Stimulated activated CD4-positive, alpha-beta T cell treated with anti-CD3 and anti-CD28 coated beads, Interleukin-1b, Interleukin-23, amount 100 ng/mL, for 1 hour (primary cell): Measurements from ENCODE around the gene CYP2U1.
"Not testable (repeated sequence)": the region's sequence is repeated elsewhere in the genome, so short reads cannot be mapped to it uniquely, and the experiment has no call there.

ENCODE experiments used
- DNase-seq, 2 donors: peaks; one replicate each; pipeline ENCODE4 v3.0.0-alpha.2; 2020; ENCODE audit warnings: low read depth in 2 of 2

CYP2U1 gene

DNA sequence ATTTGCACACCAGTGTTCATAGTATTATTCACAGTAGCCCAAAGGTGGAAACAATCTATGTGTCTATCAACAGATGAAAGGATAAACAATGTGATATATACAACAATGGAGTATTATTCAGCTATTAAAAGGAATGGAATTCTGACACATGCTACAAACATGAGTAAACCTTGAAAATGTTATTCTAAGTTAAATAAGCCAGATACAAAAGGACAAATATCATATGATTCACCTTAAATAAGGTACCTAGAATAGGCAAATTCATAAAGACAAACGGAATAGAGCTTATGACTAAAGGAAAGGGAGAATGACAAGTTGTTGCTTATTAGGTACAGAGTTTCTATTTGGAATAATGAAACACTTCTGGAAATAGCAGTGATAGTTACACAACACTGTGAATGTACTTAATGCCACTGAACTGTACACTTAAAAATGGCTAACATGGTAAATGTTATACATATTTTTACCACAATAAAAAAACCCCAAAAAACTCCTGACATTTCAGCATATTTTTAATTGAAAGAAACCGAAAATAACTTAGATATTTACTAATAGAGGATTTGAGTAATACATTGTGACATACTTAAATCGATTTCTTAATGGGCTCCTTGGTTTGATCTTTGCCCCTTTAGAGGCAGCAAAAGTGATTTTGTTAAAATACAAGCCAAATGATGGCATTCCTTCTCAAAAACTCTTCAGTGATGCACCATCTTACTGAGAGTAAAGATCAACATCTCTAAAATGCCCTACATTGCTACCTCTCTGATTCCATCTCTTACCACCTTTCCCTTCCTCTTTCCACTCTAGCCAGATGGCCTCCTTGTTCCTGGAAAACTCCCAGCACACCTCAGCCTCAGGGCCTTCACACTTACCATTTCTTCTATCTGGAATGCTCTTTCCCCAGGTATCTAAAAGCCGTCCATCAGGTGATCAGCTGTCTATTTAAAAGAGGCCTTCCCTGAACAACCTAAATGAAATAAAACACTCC is 8.6 kb upstream of the CYP2U1 start:
- no peak for DNase-seq

DNA sequence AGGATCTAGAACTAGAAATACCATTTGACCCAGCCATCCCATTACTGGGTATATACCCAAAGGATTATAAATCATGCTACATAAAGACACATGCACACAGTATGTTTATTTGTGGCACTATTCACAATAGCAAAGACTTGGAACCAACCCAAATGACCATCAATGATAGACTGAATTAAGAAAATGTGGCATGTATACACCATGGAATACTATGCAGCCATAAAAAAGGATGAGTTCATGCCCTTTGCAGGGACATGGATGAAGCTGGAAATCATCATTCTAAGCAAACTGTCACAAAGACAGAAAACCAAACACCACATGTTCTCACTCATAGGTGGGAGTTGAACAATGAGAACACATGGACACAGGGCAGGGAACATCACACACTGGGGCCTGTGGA is 5.6 kb upstream of the CYP2U1 start:
- not testable (repeated sequence) for DNase-seq

DNA sequence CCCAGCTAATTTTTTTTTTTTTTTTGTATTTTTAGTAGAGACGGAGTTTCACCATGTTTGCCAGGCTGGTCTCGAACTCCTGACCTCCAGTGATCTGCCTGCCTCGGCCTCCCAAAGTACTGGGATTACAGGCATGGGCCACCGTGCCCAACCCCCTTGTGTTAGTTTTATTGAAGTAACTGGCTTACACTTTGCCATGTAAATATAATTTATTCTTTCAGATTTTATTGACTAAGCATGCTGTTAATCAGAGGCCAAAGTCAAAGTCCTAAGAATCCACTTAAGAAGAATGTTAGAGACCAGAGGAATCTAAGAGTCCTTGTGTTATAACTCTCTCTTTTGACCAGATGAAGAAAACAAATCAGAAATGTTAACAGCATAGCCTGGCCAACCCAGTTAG is 4.5 kb upstream of the CYP2U1 start:
- DNase-seq: not testable (repeated sequence)

DNA sequence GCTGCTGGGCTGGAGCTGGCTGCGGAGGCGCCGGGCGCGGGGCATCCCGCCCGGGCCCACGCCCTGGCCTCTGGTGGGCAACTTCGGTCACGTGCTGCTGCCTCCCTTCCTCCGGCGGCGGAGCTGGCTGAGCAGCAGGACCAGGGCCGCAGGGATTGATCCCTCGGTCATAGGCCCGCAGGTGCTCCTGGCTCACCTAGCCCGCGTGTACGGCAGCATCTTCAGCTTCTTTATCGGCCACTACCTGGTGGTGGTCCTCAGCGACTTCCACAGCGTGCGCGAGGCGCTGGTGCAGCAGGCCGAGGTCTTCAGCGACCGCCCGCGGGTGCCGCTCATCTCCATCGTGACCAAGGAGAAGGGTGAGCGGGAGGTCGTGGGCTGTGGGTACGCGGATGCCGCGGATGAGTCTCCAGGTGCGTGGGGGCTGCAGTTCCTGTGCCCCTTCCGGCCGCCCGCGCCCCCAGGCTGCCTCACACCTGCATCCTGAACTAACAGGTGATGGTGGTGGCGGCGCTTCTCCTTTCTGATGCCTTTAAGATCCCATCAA is 499 bp downstream of the CYP2U1 start:
- DNase-seq: no peak

DNA sequence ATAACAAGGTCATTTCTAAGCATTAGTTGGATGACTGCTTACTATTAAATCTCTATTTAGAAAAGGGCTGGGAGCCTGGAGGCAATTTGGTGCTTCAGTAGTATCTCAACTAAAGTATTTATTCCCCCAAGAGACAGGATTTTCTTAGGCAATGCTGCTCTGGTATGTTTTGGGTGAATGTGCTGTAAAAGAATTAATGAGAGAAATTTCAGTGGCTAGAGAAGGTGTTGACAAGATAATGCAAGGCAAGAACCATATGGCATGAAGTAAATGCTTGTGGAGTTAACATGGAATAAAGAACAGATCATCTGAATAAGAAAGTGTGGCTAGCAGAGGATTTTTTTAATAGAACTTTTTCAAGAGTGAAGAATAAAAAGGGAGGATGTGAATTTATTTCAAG is 3.9 kb downstream of the CYP2U1 start:
- DNase-seq: no peak

DNA sequence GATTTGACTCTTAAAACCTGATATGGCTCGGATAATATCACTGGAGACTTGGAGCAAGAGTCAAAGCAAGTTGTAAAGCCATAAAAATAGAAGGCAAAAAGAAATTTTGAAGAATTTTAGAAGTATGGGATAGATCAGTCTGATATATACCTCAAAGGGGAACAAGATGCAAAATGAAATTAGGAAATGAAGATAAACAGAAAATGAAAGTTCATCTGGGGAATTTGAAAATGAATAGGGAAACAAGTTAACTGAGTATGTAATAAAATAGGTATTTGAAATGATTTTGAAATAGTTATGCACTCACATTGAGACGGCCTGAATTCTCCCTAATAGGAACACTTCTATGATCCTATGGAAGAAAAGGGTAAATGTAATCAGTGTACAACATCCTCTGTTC is 5.7 kb downstream of the CYP2U1 start:
- DNase-seq: no peak

DNA sequence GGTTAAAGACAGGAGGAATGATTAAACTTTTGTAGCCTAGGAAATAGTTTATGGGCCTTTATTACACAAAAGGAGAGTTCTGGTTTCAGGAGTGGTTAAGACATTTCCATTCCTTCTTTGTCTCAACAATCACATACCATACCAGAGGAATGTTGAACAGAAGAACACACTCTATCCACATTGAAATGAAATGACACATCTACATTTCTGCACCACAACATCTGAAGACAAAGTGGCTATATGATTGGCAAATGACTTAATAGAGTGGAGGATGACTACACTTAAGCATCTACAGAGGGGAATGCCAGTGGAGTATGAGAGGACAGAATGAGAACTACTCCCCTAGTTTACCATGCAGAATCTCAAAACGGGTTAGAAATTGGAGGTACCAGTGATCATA is 8.0 kb downstream of the CYP2U1 start:
- no peak for DNase-seq

DNA sequence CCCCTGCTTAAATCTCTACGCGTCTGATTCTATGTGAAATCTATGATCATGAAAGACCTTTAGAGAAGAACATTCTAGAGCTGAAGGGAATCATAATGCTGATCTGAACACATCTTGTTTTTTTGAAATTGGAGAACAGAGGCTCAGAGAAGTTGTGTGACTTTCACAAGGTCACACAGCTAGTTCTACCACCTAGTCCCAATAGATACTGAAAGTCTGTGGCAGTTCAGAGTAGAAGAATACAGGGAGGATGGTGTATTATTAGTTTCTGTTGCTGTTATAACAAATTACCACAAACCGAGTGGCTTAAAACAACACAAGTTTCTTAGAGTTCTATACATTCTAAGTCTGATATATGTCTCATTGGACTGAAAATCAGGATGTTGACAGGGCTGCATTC is 14.5 kb downstream of the CYP2U1 start:
- no peak for DNase-seq

DNA sequence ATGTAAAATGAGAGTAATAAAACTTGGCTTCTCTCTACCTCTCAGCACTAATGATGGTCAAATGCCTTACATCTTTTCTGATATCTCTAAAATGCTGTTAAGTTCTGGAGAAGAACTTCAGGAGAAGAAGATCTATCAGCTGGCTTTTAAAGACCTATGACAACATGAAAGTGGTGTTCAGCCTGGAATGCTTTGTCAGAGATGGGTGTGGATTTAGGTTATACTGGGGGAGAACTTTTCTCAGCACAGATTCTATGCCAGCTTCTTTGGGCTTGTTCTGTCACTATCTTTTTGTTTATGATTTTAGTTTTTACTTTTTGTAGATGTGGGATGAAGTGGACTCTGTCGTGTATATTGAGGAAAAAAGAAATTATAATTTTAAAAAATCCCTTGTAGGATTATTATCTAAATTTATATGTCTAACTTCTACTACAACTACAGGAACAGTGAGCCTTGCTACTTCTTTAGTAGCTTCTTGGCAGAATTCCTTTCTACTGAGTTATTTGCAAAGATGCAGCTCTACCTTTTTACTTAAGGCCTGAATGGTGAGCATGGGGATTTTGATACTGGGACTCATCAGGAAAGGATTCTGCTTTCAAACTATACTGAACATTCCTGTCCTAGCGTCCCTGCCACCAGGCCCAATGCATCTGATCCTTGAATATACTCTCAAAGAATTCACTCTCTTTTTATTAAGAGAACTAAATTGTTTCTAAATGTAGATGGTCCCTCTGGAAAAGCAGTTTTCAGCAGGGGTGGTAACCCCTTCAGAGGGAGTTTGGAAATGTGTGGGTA is 19.6 kb downstream of the CYP2U1 start:
- DNase-seq: no peak

DNA sequence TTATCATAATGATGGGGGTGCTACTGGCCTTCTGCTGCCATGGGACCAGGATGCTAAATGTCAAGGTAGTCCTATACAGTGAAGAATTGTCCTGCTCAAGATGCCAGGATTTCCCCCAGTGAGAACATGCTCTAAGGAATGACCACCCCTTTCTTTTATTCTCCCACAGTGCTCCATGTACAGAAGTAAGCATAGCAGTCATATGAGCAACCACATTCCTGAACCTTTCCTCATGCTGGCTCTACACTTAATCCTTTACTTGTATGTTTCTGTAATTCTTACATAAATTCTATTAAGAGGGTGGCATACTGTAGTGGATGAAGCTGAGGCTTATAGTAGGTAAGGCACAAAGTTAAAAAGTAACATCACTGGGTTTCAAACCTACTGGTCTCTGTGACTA is 20.2 kb downstream of the CYP2U1 start:
- DNase-seq: no peak

DNA sequence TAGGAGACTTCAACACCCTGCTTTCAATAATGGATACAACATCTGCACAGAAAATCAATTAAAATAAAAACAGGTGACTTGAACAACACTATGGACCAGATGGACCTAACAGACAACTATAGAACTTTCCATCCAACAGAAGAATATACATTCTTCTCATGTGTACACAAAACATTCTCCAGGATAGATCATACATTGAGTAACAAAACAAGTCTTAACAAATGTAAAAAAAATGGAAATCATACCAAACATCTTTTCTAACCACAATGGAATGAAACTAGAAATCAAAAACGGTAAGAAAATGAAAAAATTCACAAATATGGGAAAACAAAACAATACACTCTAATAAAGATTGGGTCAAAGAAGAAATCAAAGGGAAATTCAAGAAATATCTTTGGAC is 24.7 kb downstream of the CYP2U1 start:
- DNase-seq: no peak

DNA sequence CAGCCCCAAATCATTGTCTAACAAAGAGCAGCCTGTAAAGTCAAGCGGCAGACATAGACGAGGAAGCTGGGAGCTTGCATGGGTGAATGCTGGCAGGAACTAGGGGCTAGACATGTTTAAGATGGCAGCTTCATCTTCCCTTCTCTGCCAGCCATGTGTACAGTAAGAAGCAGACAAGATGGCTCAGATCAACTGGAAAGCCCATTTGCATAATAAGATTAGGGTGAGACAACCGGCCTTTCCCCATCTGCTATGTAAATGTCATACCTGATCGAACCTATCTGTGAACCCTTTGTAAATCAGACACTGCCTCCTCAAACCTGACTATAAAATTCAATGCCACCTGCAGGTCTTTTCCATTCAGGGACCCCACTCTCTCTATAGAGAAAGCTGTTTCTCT is 35.6 kb downstream of the CYP2U1 start:
- DNase-seq: no peak

DNA sequence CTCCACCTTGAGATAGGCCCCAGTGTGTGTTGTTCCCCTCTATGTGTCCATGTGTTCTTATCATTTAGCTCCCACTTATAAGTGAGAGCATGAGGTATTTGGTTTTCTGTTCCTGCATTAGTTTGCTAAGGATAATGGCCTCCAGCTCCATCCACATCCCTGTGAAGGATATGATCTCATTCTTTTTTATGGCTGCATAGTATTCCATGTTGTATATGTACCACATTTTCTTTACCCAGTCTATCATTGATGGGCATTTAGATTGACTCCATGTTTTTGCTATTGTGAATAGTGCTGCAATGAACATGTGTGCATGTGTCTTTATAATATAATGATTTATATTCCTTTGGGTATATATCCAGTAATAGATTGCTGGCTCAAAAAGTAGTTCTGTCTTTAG is 36.2 kb downstream of the CYP2U1 start:
- not testable (repeated sequence) for DNase-seq

DNA sequence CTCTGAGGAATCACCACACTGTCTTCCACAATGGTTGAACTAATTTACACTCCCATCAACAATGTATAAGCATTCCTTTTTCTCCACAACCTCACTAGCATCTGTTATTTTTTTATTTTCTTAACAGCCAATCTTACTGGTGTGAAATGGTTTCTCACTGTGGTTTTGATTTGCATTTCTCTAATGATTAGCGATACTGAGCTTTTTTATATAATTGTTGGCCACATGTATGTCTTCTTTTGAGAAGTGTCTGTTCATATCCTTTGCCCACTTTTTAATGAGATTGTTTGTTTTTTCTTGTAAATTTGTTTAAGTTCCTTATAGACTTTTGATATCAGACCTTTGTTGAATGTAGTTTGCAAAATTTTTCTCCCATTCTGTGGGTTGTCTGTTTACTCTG is 36.6 kb downstream of the CYP2U1 start:
- not testable (repeated sequence) for DNase-seq

DNA sequence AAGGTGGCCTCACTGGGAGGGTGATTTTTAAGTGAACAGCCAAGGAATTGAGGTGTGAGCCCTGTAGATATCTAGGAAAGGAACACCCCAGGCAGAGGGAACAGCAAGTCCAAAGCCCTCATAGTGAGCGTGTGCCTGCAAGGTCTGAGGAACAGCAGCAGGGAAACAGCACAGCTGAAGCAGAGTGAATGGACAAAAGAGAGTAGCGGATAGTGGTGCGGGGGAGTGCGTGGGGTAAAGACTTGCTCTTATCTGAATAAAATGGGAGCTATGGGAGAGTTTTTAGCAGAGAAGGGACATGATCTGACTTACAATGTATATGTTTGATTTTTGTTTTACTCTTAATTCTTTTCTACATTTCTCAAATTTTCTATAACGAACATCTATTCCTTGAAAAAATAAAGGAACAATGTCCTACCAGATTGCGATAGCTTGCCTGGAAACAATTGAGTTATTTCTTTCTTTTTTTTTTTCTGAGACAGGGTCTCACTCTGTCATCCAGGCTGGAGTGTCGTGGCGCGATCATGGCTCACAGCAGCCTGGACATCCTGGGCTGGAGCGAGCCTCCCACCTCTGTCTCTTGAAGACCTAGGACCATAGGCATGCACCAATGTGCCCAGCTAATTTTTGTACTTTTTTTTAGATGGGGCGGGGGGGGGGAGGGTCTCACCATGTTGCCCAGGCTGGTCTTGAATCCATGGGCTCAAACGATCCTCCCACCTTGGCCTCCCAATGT is 38.9 kb downstream of the CYP2U1 start:
- DNase-seq: no peak

DNA sequence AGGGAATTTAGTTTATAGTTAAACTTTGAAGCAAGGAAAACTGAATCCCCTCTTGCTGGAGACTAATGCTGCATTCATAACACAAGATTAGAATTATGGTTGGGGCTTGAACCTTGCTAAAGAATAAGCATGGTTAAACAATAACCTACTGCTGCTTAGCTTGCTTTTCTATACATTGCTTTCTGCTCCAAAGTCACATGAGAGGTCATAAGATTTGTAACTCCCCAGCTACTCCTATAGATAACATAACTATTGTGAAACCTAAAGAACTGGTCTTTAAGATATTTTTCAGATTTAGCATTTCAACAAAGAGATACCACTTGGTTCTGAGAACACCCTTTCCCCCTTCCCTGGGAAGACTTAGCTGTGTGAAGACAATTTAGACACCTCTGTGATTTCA is 41.3 kb downstream of the CYP2U1 start:
- no peak for DNase-seq

DNA sequence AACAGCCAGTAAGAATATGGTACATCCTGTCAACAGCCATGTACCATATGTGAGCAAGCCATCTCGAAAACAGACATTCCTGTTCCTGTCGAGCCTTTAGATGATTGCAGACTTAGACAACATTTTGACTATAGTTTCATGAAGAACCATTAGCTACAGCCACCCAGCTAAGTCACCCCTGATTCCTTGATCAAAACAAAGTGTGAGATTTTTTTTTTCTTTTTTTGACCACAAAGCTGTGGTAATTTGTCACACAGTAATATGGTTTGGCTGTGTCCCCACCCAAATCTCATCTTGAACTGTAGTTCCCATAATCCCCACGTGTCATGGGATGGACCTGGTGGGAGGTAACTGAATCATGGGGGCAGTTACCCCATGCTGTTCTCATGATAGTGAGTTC is 43.2 kb downstream of the CYP2U1 start:
- DNase-seq: no peak

DNA sequence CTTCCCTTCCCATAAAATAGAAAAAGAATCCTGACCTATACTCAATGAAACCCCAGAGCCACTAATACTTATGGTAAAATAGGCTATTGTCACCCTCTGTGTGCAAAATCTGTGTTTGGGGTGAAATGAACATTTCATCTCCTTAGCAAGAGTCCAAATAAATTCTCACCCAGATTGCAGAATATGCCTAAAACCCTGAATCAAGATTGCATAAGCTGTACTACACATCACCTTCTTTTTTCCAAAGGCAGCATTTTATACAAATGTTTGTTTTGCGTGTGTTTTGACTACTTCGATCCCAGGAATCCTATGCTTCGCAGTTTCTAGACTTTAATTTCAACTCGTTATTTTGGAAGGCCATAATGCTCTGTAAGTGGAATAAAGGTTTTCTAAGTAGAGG is 46.1 kb downstream of the CYP2U1 start:
- DNase-seq: no peak

DNA sequence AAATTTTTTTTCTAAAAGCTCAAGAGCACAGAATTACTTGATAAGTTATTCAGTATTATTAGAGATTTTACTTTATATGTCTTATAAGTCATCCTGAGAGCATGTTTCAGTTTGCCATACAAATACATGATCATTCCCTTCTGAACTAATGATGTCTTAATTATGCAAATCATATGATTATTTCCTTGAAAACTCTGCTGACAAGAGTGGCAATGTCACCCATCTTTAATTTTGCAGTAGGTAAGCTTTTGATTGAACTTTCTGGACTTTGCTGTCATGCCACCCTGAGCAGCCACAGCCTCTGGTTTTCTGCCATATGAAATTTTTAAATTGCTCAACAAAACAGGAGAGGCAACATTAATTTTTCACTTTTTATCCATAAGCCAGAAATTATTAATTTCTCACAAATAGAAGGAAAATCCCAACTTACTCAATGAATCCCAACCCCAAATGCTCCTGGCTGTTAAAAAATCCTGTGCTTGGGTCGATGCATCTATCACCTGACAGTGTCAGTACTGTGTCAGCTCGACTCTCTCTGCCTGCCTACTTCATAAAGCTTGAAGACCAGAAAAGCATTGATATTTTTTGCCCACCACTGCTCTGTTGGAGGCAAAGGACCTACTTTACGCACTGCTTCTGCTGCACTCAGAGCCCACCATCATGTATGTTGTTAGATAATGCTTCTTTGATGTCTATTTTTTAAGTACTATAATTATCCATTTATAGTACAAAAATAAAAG is 46.8 kb downstream of the CYP2U1 start:
- no peak for DNase-seq

DNA sequence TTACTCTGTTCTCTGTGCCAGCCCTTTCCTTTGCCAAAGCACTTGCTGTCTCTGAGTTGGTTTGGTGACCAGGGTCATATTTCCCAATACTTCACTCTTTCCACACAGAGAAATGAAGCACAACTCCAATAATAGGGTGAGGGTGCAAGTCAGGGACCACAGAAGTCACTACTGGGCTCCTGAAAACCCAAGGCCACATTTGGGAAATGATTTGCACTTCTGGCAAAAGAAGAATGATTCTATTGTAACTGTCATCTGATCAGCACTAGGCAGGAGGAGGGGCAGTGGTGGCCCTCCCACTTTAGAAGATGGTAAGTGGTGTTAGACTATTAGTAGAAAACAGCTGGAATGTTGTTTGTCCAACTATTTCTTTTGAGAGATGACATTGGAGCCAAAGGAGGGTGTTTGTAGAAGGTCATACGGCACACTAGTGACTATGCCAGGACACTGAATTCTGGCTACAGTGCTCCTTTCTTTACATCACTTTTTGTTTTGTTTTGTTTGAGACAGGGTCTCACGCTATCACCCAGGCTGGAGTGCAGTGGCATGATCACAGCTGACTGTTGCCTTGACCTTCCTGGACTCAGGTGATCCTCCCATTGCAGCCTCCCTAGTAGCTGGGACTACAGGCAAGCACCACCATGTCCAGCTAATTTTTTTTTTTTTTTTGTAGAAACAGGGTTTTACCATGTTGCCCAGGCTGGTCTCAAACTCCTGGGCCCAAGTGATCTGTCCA is 47.5 kb downstream of the CYP2U1 start:
- DNase-seq: no peak
